PC-3 (cell line): ENCODE data around the gene SFMBT2. TPM values are rescaled to one million over a fixed set of nuclear protein-coding genes. Genes with fewer than 3 reads are reported as not detected.

Source experiments
- ATAC-seq: fragments of 200-7000 bp; cut with Tn5 transposase; 2 replicates; pipeline ENCODE4 v1.9.1; 2020; ENCODE audit warnings: mild to moderate bottlenecking, moderate library complexity
- BruUV-seq: library from RNA; stranded (reverse); fragments of 400-500 nt; replicated peaks from 2 replicates; lab custom pipeline; 2021; lab: Mats Ljungman, UMichigan
- CTCF ChIA-PET: fragments of 300-600 bp; sonication (Branson Sonifier 250); formaldehyde crosslinking; loops from one replicate; lab custom pipeline; 2022; ENCODE audit warnings: antibody characterized with exemption; lab: Charles Lee
- POLR2A ChIA-PET: fragments of 300-600 bp; sonication (Branson Sonifier 250); formaldehyde crosslinking; loops from one replicate; lab custom pipeline; 2022; ENCODE audit warnings: antibody characterized with exemption; ENCODE audit not compliant: unreplicated experiment; lab: Charles Lee
- DNase-seq: peaks from one replicate; pipeline ENCODE4 v3.0.0-alpha.2; 2015
- H2AFZ ChIP-seq: fragments of 300-600 bp; sonication (generic); 2 replicates; pipeline ENCODE4 v1.6.0; 2016; ENCODE audit warnings: antibody characterized with exemption, low read length
- H3F3A ChIP-seq: fragments of 300-600 bp; sonication (generic); one replicate; pipeline ENCODE4 v1.6.0; 2017; ENCODE audit warnings: antibody characterized with exemption, low read length, control low read depth, mild to moderate bottlenecking; ENCODE audit not compliant: unreplicated experiment
- H3K27ac ChIP-seq: fragments of 300-600 bp; sonication (generic); 2 replicates; pipeline ENCODE4 v1.5.1; 2016; ENCODE audit warnings: mild to moderate bottlenecking, low read length
- H3K27me3 ChIP-seq: fragments of 300-600 bp; sonication (generic); 2 replicates; pipeline ENCODE4 v1.6.1; 2016; ENCODE audit warnings: low read length, mixed read lengths
- H3K36me3 ChIP-seq: fragments of 300-600 bp; sonication (generic); 2 replicates; pipeline ENCODE4 v1.6.1; 2016; ENCODE audit warnings: low read depth, mixed run types, low read length, mixed read lengths
- H3K4me1 ChIP-seq: fragments of 300-600 bp; sonication (generic); 2 replicates; pipeline ENCODE4 v1.5.1; 2016; ENCODE audit warnings: low read length; ENCODE audit not compliant: insufficient read depth
- H3K4me2 ChIP-seq: fragments of 300-600 bp; sonication (generic); 2 replicates; pipeline ENCODE4 v1.6.0; 2016; ENCODE audit warnings: low read length
- H3K4me3 ChIP-seq: fragments of 300-600 bp; sonication (generic); 2 replicates; pipeline ENCODE4 v1.5.1; 2016; ENCODE audit warnings: mild to moderate bottlenecking, low read length, mixed read lengths
- H3K79me2 ChIP-seq: fragments of 300-600 bp; sonication (generic); 2 replicates; pipeline ENCODE4 v1.6.1; 2017; ENCODE audit warnings: low read length, mixed read lengths
- H3K9ac ChIP-seq: fragments of 300-600 bp; sonication (generic); 2 replicates; pipeline ENCODE4 v1.6.0; 2016; ENCODE audit warnings: mild to moderate bottlenecking, low read length
- H3K9me2 ChIP-seq: fragments of 300-600 bp; sonication (generic); replicated peaks from 2 replicates; pipeline ENCODE4 v1.6.1; 2016; ENCODE audit warnings: mixed run types, low read length, mixed read lengths
- H3K9me3 ChIP-seq: fragments of 300-600 bp; sonication (generic); 2 replicates; pipeline ENCODE4 v1.6.1; 2016; ENCODE audit warnings: low read length, mixed read lengths
- H4K20me1 ChIP-seq: fragments of 300-600 bp; sonication (generic); 2 replicates; pipeline ENCODE4 v1.6.1; 2016; ENCODE audit warnings: low read length, mixed read lengths
- CTCF ChIP-seq: fragments of 300-600 bp; sonication (generic); conservative IDR thresholded peaks from 2 replicates; pipeline ENCODE4 v1.5.1; 2017; ENCODE audit warnings: antibody characterized with exemption, low read depth, mild to moderate bottlenecking, low read length
- EZH2 ChIP-seq: fragments of 300-600 bp; sonication (generic); IDR thresholded peaks from one replicate; pipeline ENCODE4 v1.6.1; 2017; ENCODE audit warnings: antibody characterized with exemption, mild to moderate bottlenecking, low read length; ENCODE audit not compliant: unreplicated experiment
- EZH2phosphoT487 ChIP-seq: fragments of 300-600 bp; sonication (generic); IDR thresholded peaks from 2 replicates; pipeline ENCODE4 v1.6.1; 2018; ENCODE audit warnings: mild to moderate bottlenecking, antibody characterized with exemption, low read length, borderline replicate concordance
- intact Hi-C: fragments of 100-400 bp; cut with micrococcal nuclease; formaldehyde crosslinking; loops from 2 replicates; pipeline ENCODE4 v1.9.0; 2023
- total RNA-seq: library from RNA; depleted of rRNA; stranded (reverse); fragments of >200 nt; gene quantifications from 2 replicates; pipeline ENCODE4 v1.2.3, GENCODE V29; 2014

SFMBT2 gene
- total RNA-seq, 1 experiment from 2014 or later = 1.9 TPM

- no peak for DNase-seq
- no TSS peak for BruUV-seq
- Histone ChIP-seq H3K9me2 (no peaks in the 10 kb centered on the region), H3K9ac (no peak overlapping the region), H3K4me1 (no peaks in the 10 kb centered on the region), H2AFZ (no peak overlapping the region), H3K4me2 (no peak overlapping the region), H3K9me3 (no peaks in the 10 kb centered on the region), H3K36me3 (no peaks in the 10 kb centered on the region; the same call in 1 of the 2 replicates), H3K27ac (no peak overlapping the region), H3K4me3 (no peak overlapping the region), H4K20me1 (no peaks in the 10 kb centered on the region), H3K79me2 (no peaks in the 10 kb centered on the region), H3F3A (no peaks in the 10 kb centered on the region), H3K27me3 (no peaks in the 10 kb centered on the region)
- POLR2A ChIA-PET = no interaction called here
- TF ChIP-seq EZH2phosphoT487 (no peak), CTCF (no peak), EZH2 (no peak)
- CTCF ChIA-PET = no interaction called here
- intact Hi-C loops = no loop called here
- ATAC-seq = no peak
These were observed 292.8 kb downstream of the SFMBT2 start for GRCh38 chr10:7117806-7118674.

GRCh38 chr10:7117177-7117799, 293.5 kb downstream of the SFMBT2 start:
- Histone ChIP-seq H3F3A (no peaks in the 10 kb centered on the region), H3K4me3 (no peak overlapping the region), H3K9ac (no peak overlapping the region), H3K9me3 (no peaks in the 10 kb centered on the region), H4K20me1 (no peaks in the 10 kb centered on the region), H3K4me1 (no peaks in the 10 kb centered on the region), H3K27me3 (no peaks in the 10 kb centered on the region), H3K9me2 (no peaks in the 10 kb centered on the region), H3K79me2 (no peaks in the 10 kb centered on the region), H3K4me2 (no peak overlapping the region), H2AFZ (no peak overlapping the region), H3K27ac (no peak overlapping the region), H3K36me3 (no peaks in the 10 kb centered on the region; the same call in 1 of the 2 replicates)
- DNase-seq = no peak
- ChIA-PET POLR2A (no interaction called here), CTCF (no interaction called here)
- no peak for ATAC-seq
- no TSS peak for BruUV-seq
- TF ChIP-seq EZH2phosphoT487 = no peak
- TF ChIP-seq CTCF = no peak
- no peak for TF ChIP-seq EZH2
- intact Hi-C loops = no loop called here
